Pancreas (tissue), 10 donors: Measurements from ENCODE around the gene NAA35. TPM values are rescaled to one million over a fixed set of nuclear protein-coding genes. Genes with fewer than 3 reads are reported as not detected.

Source experiments
- ATAC-seq, 4 donors: fragments of 200-7000 bp; cut with Tn5 transposase; one replicate each; pipeline versions ENCODE4 v1.8.0 to v1.9.1; 2020; ENCODE audit warnings: mild to moderate bottlenecking in 4 of 4, moderate library complexity in 4 of 4
- DNase-seq, 6 donors: peaks; one replicate each; pipeline ENCODE4 v3.0.0-alpha.2; 2020
- FAIRE-seq: peaks from 2 replicates; lab custom pipeline; 2012; peaks lifted over from hg19 to GRCh38; lab: Jason Lieb, UNC
- H3K27ac ChIP-seq, 4 donors: fragments of 200-600 bp; sonication (generic); 1 replicate in 3 of 4; 2 replicates in 1 of 4; pipeline versions ENCODE4 v1.5.0 to v1.8.0; 2020
- H3K27me3 ChIP-seq, 4 donors: fragments of 200-600 bp; one replicate each; pipeline ENCODE4 v1.8.0; 2021
- H3K36me3 ChIP-seq, 3 donors: fragments of 200-600 bp; sonication (generic) in 1 of 3; one replicate each; pipeline versions ENCODE4 v1.5.0 to v1.8.0; 2020 to 2021
- H3K4me1 ChIP-seq, 3 donors: fragments of 200-600 bp; one replicate each; pipeline ENCODE4 v1.8.0; 2021
- H3K4me3 ChIP-seq, 4 donors: fragments of 200-600 bp; sonication (generic) in 2 of 4; one replicate each; pipeline versions ENCODE4 v1.5.0 to v1.8.0; 2020 to 2021
- H3K9me3 ChIP-seq, 4 donors: fragments of 200-600 bp; one replicate each; pipeline ENCODE4 v1.8.0; 2021
- WGBS, 2 donors: extraction: QIAGEN DNeasy Blood & Tissue Kit; methylation state at CpG; one replicate each; pipeline ENCODE4 v1.1.7; 2013; 5-methylcytosine and 5-hydroxymethylcytosine counted together
- intact Hi-C, 3 donors: fragments of 100-400 bp; cut with DNase I; formaldehyde crosslinking; loops; one replicate each; pipeline versions ENCODE4 v1.11.1 to v1.14.2; 2022
- polyA plus RNA-seq, 2 donors: library from polyadenylated mRNA; stranded (reverse); fragments of 200-250 nt; gene quantifications; one replicate each; pipeline ENCODE4 v1.2.3, GENCODE V29; 2013
- total RNA-seq, 6 donors: library from RNA; stranded (reverse); fragmentation: NEBNext Ultra II Directional in 4 of 6; extraction: Animal tissue kit (Norgen Biotek cat#: 25700) in 4 of 6; gene quantifications; one replicate each; pipeline versions ENCODE4 v1.2.1 to v1.2.4, GENCODE V29; 2021 to 2023
- TF ChIP-seq, protein P1 (sequence below), 4 donors: fragments of 200-600 bp; sonication (generic) in 3 of 4; IDR thresholded peaks; one replicate each; pipeline versions ENCODE4 v1.5.0 to v1.8.0; 2021; ENCODE audit warnings: antibody characterized with exemption in 4 of 4
- donor health status: healthy with polysubstance abuse.
- donor health status: DM: no; HTN: no; CAD: no; lungs with moderate emphysema.
- donor health status: DM: no; HTN: no; CAD: no.
- donor health status: control.
- donor health status: control.
- donor health status: Bipolar disorder and iron deficiency.
- donor health status: DM: yes; HTN: yes; CAD: no.
- donor health status: DM: no; HTN: no; CAD: no.
- donor health status: DM: no; HTN: no; CAD: no.
- donor health status: DM: yes; HTN: yes; CAD: no.

NAA35 gene
- total and polyA plus RNA-seq, 8 donors = 4.1 to 13.8 (median 11.0) TPM

DNA sequence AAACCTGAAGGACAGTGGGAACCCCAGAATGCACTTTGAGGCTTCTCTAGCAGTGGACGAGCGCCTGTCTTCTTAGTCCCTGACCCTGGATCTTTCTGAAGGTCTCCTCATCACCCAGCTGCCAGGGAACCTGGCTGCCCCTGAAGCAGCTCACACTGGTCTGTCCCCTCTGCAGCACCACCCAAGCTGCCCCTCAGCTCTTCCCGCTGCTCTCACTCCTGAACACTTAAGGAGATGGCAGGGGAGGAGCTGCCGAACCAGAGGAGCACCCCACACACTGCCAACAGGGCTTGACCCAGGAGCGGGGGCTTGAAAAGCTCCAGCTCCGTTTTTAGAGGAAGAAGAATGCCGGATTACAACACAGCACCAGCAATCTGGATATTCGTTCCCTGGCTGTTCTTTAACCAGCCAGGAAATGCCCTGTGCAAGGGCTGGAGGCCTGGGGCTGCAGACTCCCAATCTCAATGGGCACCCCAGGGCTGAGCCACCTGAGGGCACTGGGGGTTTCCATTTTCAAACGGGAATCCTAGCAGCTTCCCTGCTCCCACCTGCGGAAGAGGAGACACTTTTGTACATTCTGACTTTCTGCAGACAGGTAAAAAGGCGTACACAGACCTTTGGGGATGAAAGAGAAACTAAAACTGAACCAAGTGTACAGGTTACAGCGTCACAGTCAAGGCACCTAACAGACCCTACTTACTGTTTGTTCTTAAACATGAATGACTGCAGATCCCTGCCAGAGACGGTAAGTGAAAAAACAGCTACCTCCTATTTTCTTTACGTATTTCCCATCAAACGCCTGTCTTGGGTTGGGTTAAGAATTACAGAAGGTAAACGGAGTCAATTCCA lies 122.1 kb downstream of the NAA35 start:
- ATAC-seq = peak; percentile 50 to 82 (median 74)
- DNase-seq = no peak
- peak overlapping the region in 1 of 4 donors; percentile 1 for H3K4me3 ChIP-seq
- H3K9me3 ChIP-seq = no peaks in the 10 kb centered on the region
- H3K36me3 ChIP-seq = no peaks in the 10 kb centered on the region
- H3K27ac ChIP-seq = peak overlapping the region in 3 of 4 donors; percentile 3 to 60 (median 59)
- H3K27me3 ChIP-seq = no peaks in the 10 kb centered on the region
- H3K4me1 ChIP-seq = no peaks in the 10 kb centered on the region
- intact Hi-C loops = no loop called here
- FAIRE-seq = no peak
- TF ChIP-seq, protein P1, sequence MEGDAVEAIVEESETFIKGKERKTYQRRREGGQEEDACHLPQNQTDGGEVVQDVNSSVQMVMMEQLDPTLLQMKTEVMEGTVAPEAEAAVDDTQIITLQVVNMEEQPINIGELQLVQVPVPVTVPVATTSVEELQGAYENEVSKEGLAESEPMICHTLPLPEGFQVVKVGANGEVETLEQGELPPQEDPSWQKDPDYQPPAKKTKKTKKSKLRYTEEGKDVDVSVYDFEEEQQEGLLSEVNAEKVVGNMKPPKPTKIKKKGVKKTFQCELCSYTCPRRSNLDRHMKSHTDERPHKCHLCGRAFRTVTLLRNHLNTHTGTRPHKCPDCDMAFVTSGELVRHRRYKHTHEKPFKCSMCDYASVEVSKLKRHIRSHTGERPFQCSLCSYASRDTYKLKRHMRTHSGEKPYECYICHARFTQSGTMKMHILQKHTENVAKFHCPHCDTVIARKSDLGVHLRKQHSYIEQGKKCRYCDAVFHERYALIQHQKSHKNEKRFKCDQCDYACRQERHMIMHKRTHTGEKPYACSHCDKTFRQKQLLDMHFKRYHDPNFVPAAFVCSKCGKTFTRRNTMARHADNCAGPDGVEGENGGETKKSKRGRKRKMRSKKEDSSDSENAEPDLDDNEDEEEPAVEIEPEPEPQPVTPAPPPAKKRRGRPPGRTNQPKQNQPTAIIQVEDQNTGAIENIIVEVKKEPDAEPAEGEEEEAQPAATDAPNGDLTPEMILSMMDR (IDR thresholded peaks at IDR 0.05) = no peak
- 64 to 74% methylated on average over 16 of the region's 16 CpGs for WGBS, 2 donors

DNA sequence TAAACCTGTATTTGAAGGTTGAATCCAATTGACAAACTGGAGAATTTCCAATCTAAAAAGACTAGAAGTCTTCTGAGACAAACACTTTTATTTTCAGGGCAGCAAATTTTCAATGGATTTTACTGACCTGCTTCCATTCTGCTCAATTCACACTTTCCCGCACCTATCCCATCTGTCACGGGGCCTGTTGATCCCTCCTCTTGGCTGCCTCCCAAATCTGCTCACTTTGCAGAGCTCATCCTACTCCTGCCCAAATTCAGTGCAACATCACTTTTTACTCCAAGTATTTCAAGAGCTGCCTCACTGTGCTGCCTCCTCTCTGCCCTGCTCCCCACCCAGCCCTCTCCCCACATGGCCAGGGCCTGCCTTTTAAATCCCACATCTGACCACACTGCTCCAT lies 123.3 kb downstream of the NAA35 start:
- no peak overlapping the region for H3K4me3 ChIP-seq
- no peak for FAIRE-seq
- peak in 2 of 4 donors; percentile 48 to 64 for ATAC-seq
- no peak overlapping the region for H3K27ac ChIP-seq
- no peaks in the 10 kb centered on the region for H3K27me3 ChIP-seq
- no peaks in the 10 kb centered on the region for H3K4me1 ChIP-seq
- TF ChIP-seq, protein P1 (IDR thresholded peaks at IDR 0.05) = no peak
- intact Hi-C loops = no loop called here
- H3K36me3 ChIP-seq = no peaks in the 10 kb centered on the region
- H3K9me3 ChIP-seq = no peaks in the 10 kb centered on the region
- no peak for DNase-seq
- 61% methylated on average over 2 of the region's 2 CpGs for WGBS, 2 donors

DNA sequence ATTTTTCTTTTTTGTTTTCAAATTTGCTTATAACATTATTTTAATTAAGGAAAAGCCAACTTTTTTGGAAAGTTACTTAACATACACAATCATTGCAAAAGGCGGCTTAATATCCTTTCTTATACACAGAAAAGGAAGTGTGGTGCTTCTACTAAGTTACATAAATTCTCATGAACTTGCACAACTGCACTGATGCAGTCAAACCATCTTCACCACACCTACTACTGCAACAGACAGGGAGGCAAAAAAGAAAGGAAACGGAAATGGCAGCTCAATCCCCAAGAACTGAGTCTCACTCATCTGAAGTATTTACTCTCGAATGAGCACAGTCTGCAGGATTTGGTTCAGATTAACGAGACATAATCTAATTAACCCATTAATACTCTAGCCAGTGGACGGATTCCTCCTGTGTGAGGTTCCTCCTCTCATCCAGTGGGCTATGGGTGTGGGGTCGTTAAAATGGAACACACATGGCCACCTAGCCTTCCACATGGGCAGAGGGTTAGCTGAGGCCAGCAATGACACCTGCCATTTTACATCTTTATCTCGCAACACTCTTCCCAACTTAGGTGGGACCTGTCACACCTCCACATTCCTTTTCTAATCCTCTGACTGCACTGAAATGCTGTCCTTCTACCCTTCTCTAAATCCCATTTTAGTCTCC lies 128.4 kb downstream of the NAA35 start:
- WGBS, 2 donors = 76 to 79% methylated on average over 7 of the region's 7 CpGs
- no peaks in the 10 kb centered on the region for H3K9me3 ChIP-seq
- DNase-seq = no peak
- no peak for ATAC-seq
- H3K27ac ChIP-seq = no peak overlapping the region
- TF ChIP-seq, protein P1 (IDR thresholded peaks at IDR 0.05) = no peak
- no peak for FAIRE-seq
- intact Hi-C loops = no loop called here
- no peak overlapping the region for H3K4me3 ChIP-seq
- H3K27me3 ChIP-seq = no peaks in the 10 kb centered on the region
- no peaks in the 10 kb centered on the region for H3K36me3 ChIP-seq
- no peaks in the 10 kb centered on the region for H3K4me1 ChIP-seq

Other genes starting within 250 kb of the NAA35 start
- 10 to 100 TPM in 3 of 6 donors, 1 to 10 TPM in 3; 7.3 to 12.7 (median 9.7) TPM for gene AGTPBP1, start 199.2 kb upstream of the NAA35 start, total RNA-seq
- gene AGTPBP1, start 199.2 kb upstream of the NAA35 start, polyA plus RNA-seq = 1 to 10 TPM; 3.8 to 9.6 TPM
- 10 to 100 TPM; 20.2 to 76.7 (median 41.8) TPM for gene GOLM1, start 158.4 kb downstream of the NAA35 start, total RNA-seq
- gene GOLM1, start 158.4 kb downstream of the NAA35 start, polyA plus RNA-seq = 10 to 100 TPM; 25.9 to 28.0 TPM